Uterus (tissue), 2 donors: ENCODE measurements around the gene KIRREL3.

Source experiments
- CTCF ChIP-seq, 4 experiments: fragments of 200-600 bp in 2 of 4; fragments of 450-650 bp in 2 of 4; sonication (generic) in 2 of 4; IDR thresholded peaks; one replicate each; pipeline ENCODE4 v1.5.1; 2016 to 2019; ENCODE audit warnings: antibody characterized with exemption in 4 of 4, mild to moderate bottlenecking in 2 of 4, moderate library complexity in 1 of 4
- POLR2A ChIP-seq, 2 donors: fragments of 450-650 bp; IDR thresholded peaks; one replicate each; pipeline ENCODE4 v1.6.1; 2016; ENCODE audit warnings: antibody characterized with exemption in 2 of 2, mild to moderate bottlenecking in 1 of 2, moderate library complexity in 1 of 2

DNA sequence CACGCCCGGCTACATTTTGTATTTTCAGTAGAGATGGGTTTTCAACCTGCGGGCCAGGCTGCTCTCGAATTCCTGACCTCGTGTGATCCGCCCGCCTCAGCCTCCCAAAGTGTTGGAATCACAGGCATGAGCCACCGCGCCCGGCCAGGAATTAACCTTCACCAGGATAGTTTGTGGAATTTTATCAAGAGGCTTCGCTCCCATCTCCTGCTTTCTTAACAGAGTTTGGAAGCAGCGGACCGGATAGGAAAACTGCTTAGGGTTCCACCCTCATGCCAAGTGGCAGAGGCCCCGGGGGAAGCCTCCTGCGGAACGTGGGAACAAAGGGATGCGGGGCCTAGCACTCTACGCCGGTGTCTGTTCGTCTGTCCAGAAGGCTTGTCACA lies 415.2 kb downstream of the KIRREL3 start:
- TF ChIP-seq CTCF (IDR thresholded peaks at IDR 0.05) (no peak), POLR2A (IDR thresholded peaks at IDR 0.05) (no peak)
